OCI-LY3 (cell line): ENCODE results near the gene LILRB1.

Experiments
- EZH2phosphoT487 ChIP-seq: fragments of 200-600 bp; shearing (Covaris generic); IDR thresholded peaks from 2 replicates; pipeline ENCODE4 v1.6.1; 2018; ENCODE audit warnings: antibody characterized with exemption, mixed run types, low read depth
- TF ChIP-seq, protein P1 (sequence below): fragments of 200-600, 300-600 bp; sonication (generic); IDR thresholded peaks from 2 replicates; pipeline ENCODE4 v1.5.1; 2014; ENCODE audit warnings: antibody characterized with exemption, low read length, low read depth

- TF ChIP-seq, protein P1, sequence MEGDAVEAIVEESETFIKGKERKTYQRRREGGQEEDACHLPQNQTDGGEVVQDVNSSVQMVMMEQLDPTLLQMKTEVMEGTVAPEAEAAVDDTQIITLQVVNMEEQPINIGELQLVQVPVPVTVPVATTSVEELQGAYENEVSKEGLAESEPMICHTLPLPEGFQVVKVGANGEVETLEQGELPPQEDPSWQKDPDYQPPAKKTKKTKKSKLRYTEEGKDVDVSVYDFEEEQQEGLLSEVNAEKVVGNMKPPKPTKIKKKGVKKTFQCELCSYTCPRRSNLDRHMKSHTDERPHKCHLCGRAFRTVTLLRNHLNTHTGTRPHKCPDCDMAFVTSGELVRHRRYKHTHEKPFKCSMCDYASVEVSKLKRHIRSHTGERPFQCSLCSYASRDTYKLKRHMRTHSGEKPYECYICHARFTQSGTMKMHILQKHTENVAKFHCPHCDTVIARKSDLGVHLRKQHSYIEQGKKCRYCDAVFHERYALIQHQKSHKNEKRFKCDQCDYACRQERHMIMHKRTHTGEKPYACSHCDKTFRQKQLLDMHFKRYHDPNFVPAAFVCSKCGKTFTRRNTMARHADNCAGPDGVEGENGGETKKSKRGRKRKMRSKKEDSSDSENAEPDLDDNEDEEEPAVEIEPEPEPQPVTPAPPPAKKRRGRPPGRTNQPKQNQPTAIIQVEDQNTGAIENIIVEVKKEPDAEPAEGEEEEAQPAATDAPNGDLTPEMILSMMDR = no peak
- no peak for TF ChIP-seq EZH2phosphoT487
These were observed 9.8 kb upstream of the LILRB1 start for GRCh38 chr19:54620464-54620863.
